Cortex of kidney (tissue), 1 donor: Measurements from ENCODE around the gene CEP170B.
"Not testable (repeated sequence)": the region's sequence is repeated elsewhere in the genome, so short reads cannot be mapped to it uniquely, and the experiment has no call there.

Experiments
- DNase-seq: peaks from one replicate; lab custom pipeline; 2025; lab: John Stamatoyannopoulos, UW

Gene CEP170B

GRCh38 chr14:104944436-104945205 is 79.6 kb downstream of the CEP170B start:
- not testable (repeated sequence) for DNase-seq

- not testable (repeated sequence) for DNase-seq
Observed at GRCh38 chr14:104945266-104945665, 80.2 kb downstream of the CEP170B start.
